AG09319 (cell line): Measurements from ENCODE around the gene PRKD2.

Experiments
- DNase-seq: peaks from one replicate; pipeline ENCODE4 v3.0.0-alpha.2; 2010; ENCODE audit warnings: low read depth; ENCODE audit errors: extremely low read depth
- CTCF ChIP-seq: IDR thresholded peaks from 2 replicates; pipeline ENCODE4 v1.5.1; 2011; ENCODE audit warnings: low read depth, mild to moderate bottlenecking, inconsistent platforms, low read length, moderate library complexity

PRKD2 gene

GRCh38 chr19:46670813-46671212, 46.1 kb downstream of the PRKD2 start:
- no peak for TF ChIP-seq CTCF
- no peak for DNase-seq

GRCh38 chr19:46668662-46669061, 48.3 kb downstream of the PRKD2 start:
- no peak for DNase-seq
- no peak for TF ChIP-seq CTCF

GRCh38 chr19:46665072-46665471, 51.8 kb downstream of the PRKD2 start:
- DNase-seq: no peak

GRCh38 chr19:46661735-46662592, 55.0 kb downstream of the PRKD2 start:
- DNase-seq: peak; percentile 77
- TF ChIP-seq CTCF: peak; percentile 94

More at GRCh38 chr19:46665072-46665471, 51.8 kb downstream of the PRKD2 start:
- TF ChIP-seq CTCF: no peak

GRCh38 chr19:46661020-46661731, 55.7 kb downstream of the PRKD2 start, which contains the start of gene DACT3:
TSS of gene DACT3 (minus strand) at chr19:46661182. CDS start at chr19:46661064, 118 bp downstream.
- DNase-seq: peak; percentile 100
- TF ChIP-seq CTCF: no peak

GRCh38 chr19:46660551-46661019, 56.3 kb downstream of the PRKD2 start:
- DNase-seq: no peak
- TF ChIP-seq CTCF: no peak
